ELR (cell line): ENCODE data around the gene CDK3.
A peak's percentile ranks its signal among the peaks of the same experiment; 100 is the strongest.
"Not testable (repeated sequence)": the region's sequence is repeated elsewhere in the genome, so short reads cannot be mapped to it uniquely, and the experiment has no call there.

Source experiments
- DNase-seq: peaks from one replicate; pipeline ENCODE4 v3.0.0-alpha.2; 2015; ENCODE audit warnings: low read depth

Gene CDK3

DNA sequence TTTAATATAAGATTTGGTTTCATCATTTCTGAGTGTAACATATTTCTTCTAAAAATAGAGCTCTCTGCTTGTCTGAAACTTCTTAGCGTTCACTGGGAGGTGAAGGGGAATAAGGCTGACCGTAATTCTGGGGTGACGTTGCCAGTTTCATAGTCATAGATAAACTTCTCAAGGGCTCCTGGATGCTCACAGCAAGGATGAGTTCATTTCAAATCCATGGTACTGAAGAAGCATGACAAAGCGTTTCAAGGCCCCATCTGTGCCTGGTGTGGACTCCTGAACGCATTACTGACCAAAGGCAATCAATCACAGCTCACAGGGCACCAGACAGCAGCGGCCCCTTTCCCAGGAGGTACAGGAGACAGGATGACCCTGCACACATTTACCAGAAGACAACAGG is 38.5 kb downstream of the CDK3 start:
- DNase-seq, result no peak

DNA sequence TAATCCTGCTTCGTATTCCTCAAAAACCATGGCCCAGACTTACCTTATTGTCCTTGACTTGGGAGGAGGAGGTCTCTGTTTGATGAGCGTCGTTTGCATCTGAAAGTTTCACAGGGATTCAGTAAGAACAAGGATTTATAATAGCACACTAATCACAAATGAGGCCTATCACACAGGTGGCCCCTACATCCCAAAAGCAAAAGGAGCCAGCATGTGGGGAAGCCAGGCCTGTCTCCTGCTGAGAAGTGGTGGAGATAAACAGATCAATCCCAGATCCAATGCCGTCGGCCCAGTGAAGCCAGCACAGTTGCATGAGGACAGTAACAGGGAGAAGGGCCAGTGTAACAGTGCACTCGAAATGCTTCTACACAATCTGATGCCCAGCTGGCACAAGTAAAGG is 39.7 kb downstream of the CDK3 start:
- DNase-seq, result no peak

DNA sequence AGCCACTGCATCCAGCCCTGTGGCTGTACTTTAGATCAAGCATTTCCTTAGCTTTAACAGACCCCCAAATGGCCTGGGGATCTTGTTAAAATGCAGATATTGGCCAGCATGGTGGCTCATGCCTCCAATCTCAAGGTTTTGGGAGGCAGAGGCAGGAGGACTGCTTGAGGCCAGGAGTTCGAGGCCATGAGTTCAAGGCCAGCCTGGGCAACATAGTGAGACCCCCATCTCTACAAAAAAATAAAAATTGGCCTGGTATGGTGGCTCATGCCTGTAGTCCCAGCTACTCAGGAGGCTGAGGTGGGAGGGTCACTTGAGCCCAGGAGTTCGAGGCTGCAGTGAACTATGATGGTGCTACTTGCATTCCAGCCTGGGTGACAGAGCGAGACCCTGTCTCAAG is 42.2 kb downstream of the CDK3 start:
- DNase-seq, result not testable (repeated sequence)

GRCh38 chr17:76044475-76045007 is 43.9 kb downstream of the CDK3 start:
- not testable (repeated sequence) for DNase-seq

DNA sequence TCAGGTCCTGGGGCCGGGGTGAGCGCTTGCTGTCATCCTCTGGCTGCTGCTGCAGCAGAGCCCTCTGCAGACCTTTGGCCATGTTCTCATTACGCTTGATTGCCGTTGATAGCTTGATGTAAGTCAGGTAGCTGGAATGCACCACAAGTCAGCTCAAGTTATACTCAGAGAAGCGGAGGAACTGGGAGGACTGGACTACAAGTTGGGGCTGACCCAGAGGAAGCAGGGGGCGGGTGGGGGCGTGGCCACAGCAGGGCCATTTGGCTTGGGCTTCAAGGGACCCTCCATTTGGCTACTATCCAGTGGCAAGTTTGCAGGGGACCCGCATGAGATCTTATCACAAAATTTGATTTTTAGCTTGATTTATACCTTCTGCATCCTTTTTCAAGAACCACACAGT is 45.4 kb downstream of the CDK3 start:
- no peak for DNase-seq

DNA sequence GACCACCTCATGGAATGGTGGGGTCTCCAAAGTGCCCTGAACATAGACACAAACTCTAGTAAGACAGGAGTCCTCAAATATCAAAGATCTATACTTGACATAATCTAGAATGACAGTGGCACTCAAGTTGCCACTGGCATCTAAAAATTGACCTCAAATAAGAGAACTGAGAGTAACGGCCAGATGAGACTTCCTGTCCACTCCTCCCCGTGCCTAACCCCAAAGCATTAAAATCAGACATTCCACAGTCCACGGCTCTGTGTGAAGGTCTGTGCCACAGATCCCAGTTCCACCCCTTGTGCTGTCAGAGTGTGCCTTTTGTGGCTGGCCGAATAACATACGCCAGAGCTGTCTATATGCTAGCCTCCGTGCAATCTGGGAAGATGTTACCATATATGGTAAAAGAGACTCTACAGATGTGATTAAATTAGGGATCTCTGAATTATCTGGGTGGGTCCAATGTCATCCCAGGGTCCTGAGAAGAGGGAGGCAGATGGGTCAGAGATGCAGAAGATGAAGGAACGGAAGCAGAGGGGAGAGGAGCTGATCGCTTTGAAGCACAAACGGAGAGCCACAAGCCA is 47.5 kb downstream of the CDK3 start:
- DNase-seq, result no peak

GRCh38 chr17:76048711-76049110 is 48.1 kb downstream of the CDK3 start:
- peak; percentile 90 for DNase-seq

DNA sequence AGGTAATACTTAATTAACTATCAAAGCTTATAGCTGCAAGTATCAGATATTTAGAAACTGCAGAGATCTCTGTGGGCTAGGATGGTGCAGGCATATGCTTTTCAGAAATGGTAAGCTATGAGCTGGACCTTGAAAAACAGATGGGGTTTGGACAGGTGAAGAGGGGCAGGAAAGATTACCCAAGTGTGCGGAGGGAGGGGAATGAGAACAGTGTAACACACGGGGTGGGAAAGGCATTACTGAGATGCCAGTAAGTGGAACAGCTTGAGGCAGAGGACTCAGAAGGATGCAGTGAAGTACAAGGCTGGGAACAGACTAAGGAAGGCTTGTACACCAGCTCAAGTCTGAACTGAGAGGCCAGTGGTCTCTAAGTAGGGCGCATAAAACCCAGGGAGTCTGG is 48.6 kb downstream of the CDK3 start:
- DNase-seq, result no peak

- no peak for DNase-seq
Measured at GRCh38 chr17:76049836-76050537, 49.3 kb downstream of the CDK3 start.

DNA sequence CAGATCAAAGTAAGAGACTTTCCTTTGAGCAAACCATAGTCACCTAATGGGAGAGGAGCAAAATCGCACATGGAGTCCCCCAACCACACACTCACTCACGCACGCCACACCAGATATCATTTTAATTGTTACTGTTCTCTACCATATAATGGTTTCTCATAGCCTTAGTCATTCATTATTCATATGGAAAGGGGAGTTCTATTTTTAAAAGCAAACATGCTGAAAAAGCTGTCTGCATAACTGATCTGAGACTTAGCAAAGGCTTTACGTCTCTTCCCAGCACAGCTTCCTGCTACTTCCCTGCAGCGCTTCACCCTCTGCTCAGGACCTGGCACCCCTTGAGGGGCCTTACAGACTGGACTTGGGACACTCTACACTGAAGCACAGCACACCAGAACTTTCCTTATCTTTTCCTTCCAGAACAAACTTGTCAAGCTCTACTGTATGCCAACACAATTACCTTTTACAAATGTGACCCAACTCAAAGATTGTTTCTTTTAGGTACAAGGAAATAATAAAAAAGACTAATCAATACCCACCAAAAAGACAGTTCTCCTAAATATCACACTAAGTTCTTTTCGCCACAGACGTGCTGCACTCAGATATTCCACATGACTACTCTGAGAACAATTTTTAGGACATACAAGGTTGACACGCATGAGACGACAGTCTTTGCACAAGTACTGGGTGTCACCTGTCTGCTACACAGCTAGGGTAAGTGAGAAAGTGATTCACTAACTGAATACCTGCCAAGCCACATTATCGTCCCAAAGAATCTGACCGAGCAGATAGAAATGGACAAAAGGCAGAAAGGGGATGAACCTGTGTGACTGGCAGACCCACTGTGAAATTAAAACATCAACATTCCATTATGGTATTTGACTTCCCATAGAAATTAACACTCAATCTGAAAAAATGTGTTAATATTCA is 50.1 kb downstream of the CDK3 start:
- peak; percentile 26 for DNase-seq

DNA sequence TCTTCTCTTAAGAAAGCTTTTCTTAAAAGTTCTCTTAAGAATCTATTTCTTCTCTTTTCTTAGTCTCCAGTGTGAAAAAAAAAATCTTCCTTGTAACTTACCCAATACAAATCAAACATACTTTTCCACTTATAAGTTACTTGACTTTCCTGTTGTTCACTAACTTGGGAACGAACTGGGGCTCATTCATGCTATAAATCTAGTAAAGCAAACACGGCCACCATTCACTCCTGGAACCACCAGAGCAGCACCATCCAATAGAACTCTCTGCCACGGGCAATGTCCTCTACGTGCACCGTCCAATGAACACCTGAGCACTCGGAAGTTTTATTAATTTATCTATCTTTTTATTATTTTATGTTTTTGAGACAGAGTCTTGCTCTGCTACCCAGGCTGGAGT is 50.9 kb downstream of the CDK3 start:
- no peak for DNase-seq

GRCh38 chr17:76053246-76054111 is 52.8 kb downstream of the CDK3 start:
- peak; percentile 87 for DNase-seq

GRCh38 chr17:76054112-76054476 is 53.4 kb downstream of the CDK3 start:
- peak; percentile 82 for DNase-seq
